HepG2 (cell line): ENCODE results near the gene MMP25. TPM values are rescaled to one million over a fixed set of nuclear protein-coding genes. Genes with fewer than 3 reads are reported as not detected.

ENCODE experiments used
- ATF1 ChIP-seq: IDR thresholded peaks from 2 replicates; pipeline ENCODE4 v1.6.1; 2016; ENCODE audit warnings: mild to moderate bottlenecking, control low read depth
- CBX2 ChIP-seq, 2 experiments: fragments of 200-600 bp in 1 of 2; sonication (generic); formaldehyde crosslinking in 1 of 2; IDR thresholded peaks; 2 replicates each; pipeline versions ENCODE4 v1.7.0 to v1.8.1; 2018 to 2022; ENCODE audit warnings: low read depth in 2 of 2, low read length in 1 of 2, mild to moderate bottlenecking in 1 of 2, missing genetic modification reagents in 1 of 2
- FOXO4 ChIP-seq: sonication (generic); formaldehyde crosslinking; conservative IDR thresholded peaks from 2 replicates; pipeline ENCODE4 v1.8.1; 2023; ENCODE audit warnings: missing genetic modification reagents
- HNRNPK ChIP-seq: fragments of 200-400 bp; formaldehyde crosslinking; IDR thresholded peaks from 2 replicates; pipeline ENCODE4 v1.6.1; 2018; ENCODE audit warnings: low read length, low read depth, moderate library complexity, mild to moderate bottlenecking; ENCODE audit not compliant: poor library complexity, severe bottlenecking
- JUNB ChIP-seq: sonication (generic); formaldehyde crosslinking; IDR thresholded peaks from 2 replicates; pipeline ENCODE4 v1.8.0; 2022; ENCODE audit warnings: missing genetic modification reagents, mild to moderate bottlenecking, borderline replicate concordance
- NFKBIZ ChIP-seq: IDR thresholded peaks from 2 replicates; pipeline ENCODE4 v1.6.1; 2018; ENCODE audit warnings: missing genetic modification reagents, missing compliant biosample characterization
- PCBP1 ChIP-seq: fragments of 200-400 bp; formaldehyde crosslinking; IDR thresholded peaks from 2 replicates; pipeline ENCODE4 v1.6.1; 2017; ENCODE audit warnings: mild to moderate bottlenecking, low read depth, low read length, borderline replicate concordance
- SSRP1 ChIP-seq: IDR thresholded peaks from 2 replicates; pipeline ENCODE4 v1.6.1; 2016; ENCODE audit warnings: control low read depth
- ZBED4 ChIP-seq: sonication (generic); formaldehyde crosslinking; IDR thresholded peaks from 2 replicates; pipeline ENCODE4 v1.4.0; 2020; ENCODE audit warnings: missing genetic modification reagents, borderline replicate concordance
- ZNF235 ChIP-seq: sonication (generic); formaldehyde crosslinking; IDR thresholded peaks from 2 replicates; pipeline ENCODE4 v1.8.1; 2023; ENCODE audit warnings: mild to moderate bottlenecking, missing genetic modification reagents, borderline replicate concordance
- ZNF740 ChIP-seq: sonication (generic); formaldehyde crosslinking; IDR thresholded peaks from 2 replicates; pipeline ENCODE4 v1.4.0; 2020; ENCODE audit warnings: missing genetic modification reagents
- polyA plus RNA-seq, 8 experiments: library from polyadenylated mRNA; depleted of rRNA in 3 of 8; stranded (reverse) in 7 of 8; unstranded in 1 of 8; fragments of >200 nt; fragmentation: Illumina TruSeq in 4 of 8; extraction: Trizol in 4 of 8; gene quantifications; 2 replicates each; pipeline versions ENCODE4 v1.2.1 to v1.2.3, GENCODE V29; 2011 to 2016; ENCODE audit warnings: low read depth in 4 of 8, missing spikeins in 1 of 8, mixed read lengths in 1 of 8; ENCODE audit not compliant: insufficient read depth in 1 of 8
- small RNA-seq, 3 experiments: library from RNA; depleted of rRNA; stranded (forward); fragments of <200 nt; gene quantifications; one replicate each; pipeline ENCODE3, GENCODE V24; 2012; ENCODE audit warnings: low read depth in 2 of 3, low replicate concordance in 1 of 3; ENCODE audit not compliant: insufficient read length in 3 of 3, insufficient read depth in 2 of 3
- total RNA-seq, 5 experiments: library from RNA; depleted of rRNA; stranded (reverse); fragments of >200 nt; fragmentation: Illumina TruSeq; extraction: Trizol; gene quantifications; 2 replicates each; pipeline ENCODE4 v1.2.3, GENCODE V29; 2016; ENCODE audit warnings: low read depth in 1 of 5

The MMP25 gene
- total and polyA plus RNA-seq, 2 of the 13 experiments (the other 11 are each of a cell fraction or from before 2014, with no cell fraction given) = 0.04 to 0.08 TPM

GRCh38 chr16:3106205-3106928, 60.0 kb downstream of the MMP25 start (continued):
- TF ChIP-seq ZBED4 (CRISPR knock-in tag) (peak; percentile 80; the same call in 1 of the 2 replicates), SSRP1 (CRISPR knock-in tag) (no peak), JUNB (no peak), CBX2 (IDR thresholded peaks at IDR 0.05; ENCODE audit: low read depth, low read length) (no peak), CBX2 (CRISPR knock-in tag; IDR thresholded peaks at IDR 0.05; ENCODE audit: low read depth) (no peak), FOXO4 (no peak), PCBP1 (no peak), ZNF740 (CRISPR knock-in tag) (no peak), ATF1 (CRISPR knock-in tag) (no peak), ZNF235 (CRISPR knock-in tag) (no peak), HNRNPK (peak; percentile 35), NFKBIZ (CRISPR knock-in tag) (0 out of 2 replicates have a peak, but pooled peaks have one; percentile 68)

Small RNAs within 50 kb of the gene (small RNA-seq; reads per million reads assigned to genes)
- 0 to 9.7 (median 0.20) reads per million in 3 experiments for gene RNU1-22P

Other genes with a start within 250 kb of the MMP25 start
- not detected in 2 replicates for gene PRSS41, start 248.1 kb upstream of the MMP25 start, total RNA-seq (2016; rRNA removed; fragmentation: Illumina TruSeq; extraction: Trizol)
- not detected in 2 replicates for gene PRSS41, start 248.1 kb upstream of the MMP25 start, polyA plus RNA-seq (2011; rRNA removed)
- gene PRSS21, start 229.3 kb upstream of the MMP25 start, total RNA-seq (2016; rRNA removed; fragmentation: Illumina TruSeq; extraction: Trizol) = not detected in 2 replicates
- not detected in 2 replicates for gene PRSS21, start 229.3 kb upstream of the MMP25 start, polyA plus RNA-seq (2011; rRNA removed)
- 1.5 and 1.8 TPM in 2 replicates for gene ZG16B, start 216.3 kb upstream of the MMP25 start, total RNA-seq (2016; rRNA removed; fragmentation: Illumina TruSeq; extraction: Trizol)
- gene ZG16B, start 216.3 kb upstream of the MMP25 start, polyA plus RNA-seq (2011; rRNA removed) = 11.3 and 14.3 TPM in 2 replicates
- 0.24 TPM in 1 of 2 replicates, not detected in the other for gene PRSS22, start 188.4 kb upstream of the MMP25 start, total RNA-seq (2016; rRNA removed; fragmentation: Illumina TruSeq; extraction: Trizol)
- gene PRSS22, start 188.4 kb upstream of the MMP25 start, polyA plus RNA-seq (2011; rRNA removed) = 0.24 and 0.32 TPM in 2 replicates
- gene FLYWCH2, start 163.3 kb upstream of the MMP25 start, total RNA-seq (2016; rRNA removed; fragmentation: Illumina TruSeq; extraction: Trizol) = 19.8 and 20.2 TPM in 2 replicates
- 16.9 and 17.3 TPM in 2 replicates for gene FLYWCH2, start 163.3 kb upstream of the MMP25 start, polyA plus RNA-seq (2011; rRNA removed)
- 9.9 and 12.4 TPM in 2 replicates for gene FLYWCH1, start 134.6 kb upstream of the MMP25 start, total RNA-seq (2016; rRNA removed; fragmentation: Illumina TruSeq; extraction: Trizol)
- gene FLYWCH1, start 134.6 kb upstream of the MMP25 start, polyA plus RNA-seq (2011; rRNA removed) = 7.3 and 11.3 TPM in 2 replicates
- gene KREMEN2, start 82.3 kb upstream of the MMP25 start, total RNA-seq (2016; rRNA removed; fragmentation: Illumina TruSeq; extraction: Trizol) = 0.51 and 1.2 TPM in 2 replicates
- 0.48 and 1.0 TPM in 2 replicates for gene KREMEN2, start 82.3 kb upstream of the MMP25 start, polyA plus RNA-seq (2011; rRNA removed)
- 15.6 and 24.8 TPM in 2 replicates for gene PAQR4, start 77.2 kb upstream of the MMP25 start, total RNA-seq (2016; rRNA removed; fragmentation: Illumina TruSeq; extraction: Trizol)
- gene PAQR4, start 77.2 kb upstream of the MMP25 start, polyA plus RNA-seq (2011; rRNA removed) = 15.9 and 17.4 TPM in 2 replicates
- 8.4 and 27.8 TPM in 2 replicates for gene PKMYT1, start 66.1 kb upstream of the MMP25 start, total RNA-seq (2016; rRNA removed; fragmentation: Illumina TruSeq; extraction: Trizol)
- gene PKMYT1, start 66.1 kb upstream of the MMP25 start, polyA plus RNA-seq (2011; rRNA removed) = 6.6 and 7.0 TPM in 2 replicates
- 0.08 and 0.15 TPM in 2 replicates for gene CLDN9, start 33.6 kb upstream of the MMP25 start, total RNA-seq (2016; rRNA removed; fragmentation: Illumina TruSeq; extraction: Trizol)
- 0.26 and 0.48 TPM in 2 replicates for gene CLDN9, start 33.6 kb upstream of the MMP25 start, polyA plus RNA-seq (2011; rRNA removed)
- gene CLDN6, start 28.4 kb upstream of the MMP25 start, total RNA-seq (2016; rRNA removed; fragmentation: Illumina TruSeq; extraction: Trizol) = 2.7 and 7.6 TPM in 2 replicates
- 5.9 and 10.1 TPM in 2 replicates for gene CLDN6, start 28.4 kb upstream of the MMP25 start, polyA plus RNA-seq (2011; rRNA removed)
- gene TNFRSF12A, start 26.2 kb upstream of the MMP25 start, total RNA-seq (2016; rRNA removed; fragmentation: Illumina TruSeq; extraction: Trizol) = 36.5 and 66.0 TPM in 2 replicates
- 61.9 and 118 TPM in 2 replicates for gene TNFRSF12A, start 26.2 kb upstream of the MMP25 start, polyA plus RNA-seq (2011; rRNA removed)
- 8.3 and 16.1 TPM in 2 replicates for gene HCFC1R1, start 22.6 kb upstream of the MMP25 start, total RNA-seq (2016; rRNA removed; fragmentation: Illumina TruSeq; extraction: Trizol)
- gene HCFC1R1, start 22.6 kb upstream of the MMP25 start, polyA plus RNA-seq (2011; rRNA removed) = 13.8 and 18.3 TPM in 2 replicates
- gene THOC6, start 22.5 kb upstream of the MMP25 start, total RNA-seq (2016; rRNA removed; fragmentation: Illumina TruSeq; extraction: Trizol) = 37.0 TPM in 2 replicates
- 32.1 and 33.5 TPM in 2 replicates for gene THOC6, start 22.5 kb upstream of the MMP25 start, polyA plus RNA-seq (2011; rRNA removed)
- not detected in 2 replicates for gene BICDL2, start 9.6 kb upstream of the MMP25 start, total RNA-seq (2016; rRNA removed; fragmentation: Illumina TruSeq; extraction: Trizol)
- gene BICDL2, start 9.6 kb upstream of the MMP25 start, polyA plus RNA-seq (2011; rRNA removed) = 0.12 and 0.18 TPM in 2 replicates
- gene IL32, start 19.1 kb downstream of the MMP25 start, total RNA-seq (2016; rRNA removed; fragmentation: Illumina TruSeq; extraction: Trizol) = 115 and 127 TPM in 2 replicates
- gene IL32, start 19.1 kb downstream of the MMP25 start, polyA plus RNA-seq (2011; rRNA removed) = 165 and 258 TPM in 2 replicates
- gene ZSCAN10, start 52.7 kb downstream of the MMP25 start, total RNA-seq (2016; rRNA removed; fragmentation: Illumina TruSeq; extraction: Trizol) = not detected in 2 replicates
- gene ZSCAN10, start 52.7 kb downstream of the MMP25 start, polyA plus RNA-seq (2011; rRNA removed) = not detected in 2 replicates
- gene ZNF205, start 66.0 kb downstream of the MMP25 start, total RNA-seq (2016; rRNA removed; fragmentation: Illumina TruSeq; extraction: Trizol) = 6.7 and 10.2 TPM in 2 replicates
- gene ZNF205, start 66.0 kb downstream of the MMP25 start, polyA plus RNA-seq (2011; rRNA removed) = 5.8 and 6.5 TPM in 2 replicates
- 0.97 and 1.2 TPM in 2 replicates for gene ZNF213, start 88.5 kb downstream of the MMP25 start, total RNA-seq (2016; rRNA removed; fragmentation: Illumina TruSeq; extraction: Trizol)
- gene ZNF213, start 88.5 kb downstream of the MMP25 start, polyA plus RNA-seq (2011; rRNA removed) = 0.59 and 0.77 TPM in 2 replicates
- not detected in 2 replicates for gene OR1F1, start 141.6 kb downstream of the MMP25 start, total RNA-seq (2016; rRNA removed; fragmentation: Illumina TruSeq; extraction: Trizol)
- gene OR1F1, start 141.6 kb downstream of the MMP25 start, polyA plus RNA-seq (2011; rRNA removed) = 0.90 and 0.97 TPM in 2 replicates
- gene ZNF200, start 188.6 kb downstream of the MMP25 start, total RNA-seq (2016; rRNA removed; fragmentation: Illumina TruSeq; extraction: Trizol) = 16.5 and 18.0 TPM in 2 replicates
- gene ZNF200, start 188.6 kb downstream of the MMP25 start, polyA plus RNA-seq (2011; rRNA removed) = 3.5 and 4.0 TPM in 2 replicates
- gene MEFV, start 210.1 kb downstream of the MMP25 start, total RNA-seq (2016; rRNA removed; fragmentation: Illumina TruSeq; extraction: Trizol) = 0.11 TPM in 1 of 2 replicates, not detected in the other
- gene MEFV, start 210.1 kb downstream of the MMP25 start, polyA plus RNA-seq (2011; rRNA removed) = 0.07 and 0.22 TPM in 2 replicates
- 40.3 and 41.2 TPM in 2 replicates for gene ZNF263, start 236.9 kb downstream of the MMP25 start, total RNA-seq (2016; rRNA removed; fragmentation: Illumina TruSeq; extraction: Trizol)
- gene ZNF263, start 236.9 kb downstream of the MMP25 start, polyA plus RNA-seq (2011; rRNA removed) = 10.2 and 14.7 TPM in 2 replicates